ENCODE data around the gene PFDN4. TPM values are rescaled to one million over a fixed set of nuclear protein-coding genes. Genes with fewer than 3 reads are reported as not detected.

Gene PFDN4
- total RNA-seq, 4 donors from 2014 or later = 36.8 to 90.2 (median 64.8) TPM

GRCh38 chr20:54161008-54161820 lies 46.7 kb upstream of the PFDN4 start:
- DNase-seq (no peak), ATAC-seq (no peak)
- no peaks in the 10 kb centered on the region for H3K9me3 ChIP-seq
- no peaks in the 10 kb centered on the region for H3K36me3 ChIP-seq
- H3K27me3 ChIP-seq = peaks cover 0 to 6% (median 0%) of the 10 kb centered on the region in 3 donors
- no peak overlapping the region for H3K4me3 ChIP-seq
- in situ Hi-C loops (cut with MboI; ENCODE audit: low sequenced_read_pairs in 4 of 4) (no loop called here), intact Hi-C loops (cut with DNase I; ENCODE audit: low total_unique reads) (no loop called here)
- no peak for TF ChIP-seq CTCF (IDR thresholded peaks at IDR 0.05 in 4 of 5, conservative IDR thresholded peaks at IDR 0.05 in 1 of 5)
- no peak for TF ChIP-seq POLR2A (IDR thresholded peaks at IDR 0.05)
- no peak overlapping the region for H3K27ac ChIP-seq
- H3K4me1 ChIP-seq = no peaks in the 10 kb centered on the region

GRCh38 chr20:54161821-54162149 lies 46.1 kb upstream of the PFDN4 start:
- Histone ChIP-seq H3K27me3 (peaks cover 0 to 6% (median 0%) of the 10 kb centered on the region in 3 donors), H3K4me1 (no peaks in the 10 kb centered on the region), H3K9me3 (no peaks in the 10 kb centered on the region), H3K4me3 (no peak overlapping the region), H3K36me3 (no peaks in the 10 kb centered on the region), H3K27ac (no peak overlapping the region)
- in situ Hi-C loops (cut with MboI; ENCODE audit: low sequenced_read_pairs in 4 of 4) = no loop called here
- intact Hi-C loops (cut with DNase I; ENCODE audit: low total_unique reads) = no loop called here
- ATAC-seq (no peak), DNase-seq (no peak)
- TF ChIP-seq CTCF (IDR thresholded peaks at IDR 0.05 in 4 of 5, conservative IDR thresholded peaks at IDR 0.05 in 1 of 5) (no peak), POLR2A (IDR thresholded peaks at IDR 0.05) (no peak)

- TF ChIP-seq POLR2A (IDR thresholded peaks at IDR 0.05) = no peak
- TF ChIP-seq CTCF (IDR thresholded peaks at IDR 0.05 in 4 of 5, conservative IDR thresholded peaks at IDR 0.05 in 1 of 5) = no peak
- H3K9me3 ChIP-seq = no peaks in the 10 kb centered on the region
- no peaks in the 10 kb centered on the region for H3K4me1 ChIP-seq
- in situ Hi-C loops (cut with MboI; ENCODE audit: low sequenced_read_pairs in 4 of 4) = no loop called here
- H3K27ac ChIP-seq = no peak overlapping the region
- ATAC-seq (no peak), DNase-seq (no peak)
- no peaks in the 10 kb centered on the region for H3K36me3 ChIP-seq
- intact Hi-C loops (cut with DNase I; ENCODE audit: low total_unique reads) = no loop called here
- no peak overlapping the region for H3K4me3 ChIP-seq
- peaks cover 0 to 6% (median 5%) of the 10 kb centered on the region in 3 donors for H3K27me3 ChIP-seq
Observed at GRCh38 chr20:54162378-54163009, 45.4 kb upstream of the PFDN4 start.

- Histone ChIP-seq H3K27me3 (peaks cover 4 to 6% (median 6%) of the 10 kb centered on the region in 3 donors), H3K9me3 (no peaks in the 10 kb centered on the region), H3K36me3 (no peaks in the 10 kb centered on the region), H3K27ac (no peak overlapping the region), H3K4me3 (no peak overlapping the region), H3K4me1 (no peaks in the 10 kb centered on the region)
- ATAC-seq (no peak), DNase-seq (no peak)
- intact Hi-C loops (cut with DNase I; ENCODE audit: low total_unique reads) = no loop called here
- in situ Hi-C loops (cut with MboI; ENCODE audit: low sequenced_read_pairs in 4 of 4) = no loop called here
- TF ChIP-seq POLR2A (IDR thresholded peaks at IDR 0.05) (no peak), CTCF (IDR thresholded peaks at IDR 0.05 in 4 of 5, conservative IDR thresholded peaks at IDR 0.05 in 1 of 5) (no peak)
Observed at GRCh38 chr20:54163402-54163801, 44.5 kb upstream of the PFDN4 start.
